OCI-LY1 (cell line): ENCODE results near the gene PDE1C.

Source experiments
- EZH2 ChIP-seq: fragments of 200-600 bp; sonication (generic), shearing (Covaris generic); IDR thresholded peaks from 2 replicates; pipeline ENCODE4 v1.8.0; 2017; ENCODE audit warnings: borderline replicate concordance, mixed run types, mild to moderate bottlenecking, antibody characterized with exemption, low read length, moderate library complexity, mixed read lengths
- TF ChIP-seq, protein P1 (sequence below): fragments of 200-600 bp; sonication (generic), shearing (Covaris generic); IDR thresholded peaks from 2 replicates; pipeline ENCODE4 v1.5.1; 2017; ENCODE audit warnings: mild to moderate bottlenecking, antibody characterized with exemption, low read length, moderate library complexity, mixed read lengths

DNA sequence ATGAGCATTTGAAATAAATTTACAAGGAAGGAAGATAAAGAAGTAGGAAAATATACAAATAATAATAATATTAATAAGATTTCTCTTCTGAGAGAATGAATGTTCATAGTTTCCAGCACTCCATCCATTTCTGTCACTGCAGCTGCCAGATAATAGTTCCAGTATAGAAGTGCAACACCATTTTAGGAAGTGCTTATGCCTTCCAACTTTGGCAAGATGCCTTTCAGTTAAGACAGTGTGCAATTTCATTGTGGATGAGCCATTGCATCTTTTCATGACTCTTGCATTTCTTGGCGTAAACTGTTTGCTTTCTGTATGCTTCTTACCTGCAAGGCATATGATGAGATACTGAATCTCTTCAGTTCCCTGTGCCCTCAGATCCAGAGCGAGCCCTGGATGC, 185.0 kb downstream of the PDE1C start:
- TF ChIP-seq, protein P1, sequence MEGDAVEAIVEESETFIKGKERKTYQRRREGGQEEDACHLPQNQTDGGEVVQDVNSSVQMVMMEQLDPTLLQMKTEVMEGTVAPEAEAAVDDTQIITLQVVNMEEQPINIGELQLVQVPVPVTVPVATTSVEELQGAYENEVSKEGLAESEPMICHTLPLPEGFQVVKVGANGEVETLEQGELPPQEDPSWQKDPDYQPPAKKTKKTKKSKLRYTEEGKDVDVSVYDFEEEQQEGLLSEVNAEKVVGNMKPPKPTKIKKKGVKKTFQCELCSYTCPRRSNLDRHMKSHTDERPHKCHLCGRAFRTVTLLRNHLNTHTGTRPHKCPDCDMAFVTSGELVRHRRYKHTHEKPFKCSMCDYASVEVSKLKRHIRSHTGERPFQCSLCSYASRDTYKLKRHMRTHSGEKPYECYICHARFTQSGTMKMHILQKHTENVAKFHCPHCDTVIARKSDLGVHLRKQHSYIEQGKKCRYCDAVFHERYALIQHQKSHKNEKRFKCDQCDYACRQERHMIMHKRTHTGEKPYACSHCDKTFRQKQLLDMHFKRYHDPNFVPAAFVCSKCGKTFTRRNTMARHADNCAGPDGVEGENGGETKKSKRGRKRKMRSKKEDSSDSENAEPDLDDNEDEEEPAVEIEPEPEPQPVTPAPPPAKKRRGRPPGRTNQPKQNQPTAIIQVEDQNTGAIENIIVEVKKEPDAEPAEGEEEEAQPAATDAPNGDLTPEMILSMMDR, result no peak
- TF ChIP-seq EZH2, result no peak
